ENCODE measurements around the gene CCDC89.

DNA sequence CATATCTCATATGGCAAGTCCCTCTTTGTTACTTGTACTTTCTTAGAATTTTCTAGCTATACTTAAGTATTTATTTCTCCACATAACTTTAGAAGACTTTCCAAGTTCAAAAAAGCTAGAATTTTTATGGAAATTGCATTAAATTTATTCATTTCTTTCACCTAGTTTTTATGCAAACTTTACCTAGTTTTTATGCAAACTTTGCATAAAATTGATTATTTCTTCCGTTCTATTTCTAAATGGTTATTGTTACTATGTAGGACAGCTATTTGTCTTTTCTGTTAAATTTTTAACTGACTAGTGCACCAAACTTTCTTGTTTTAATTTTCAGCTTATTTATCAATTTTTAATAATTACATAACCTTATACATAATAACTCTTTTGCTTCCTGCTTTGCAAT is 17.8 kb downstream of the CCDC89 start:
- TF ChIP-seq, protein P1, sequence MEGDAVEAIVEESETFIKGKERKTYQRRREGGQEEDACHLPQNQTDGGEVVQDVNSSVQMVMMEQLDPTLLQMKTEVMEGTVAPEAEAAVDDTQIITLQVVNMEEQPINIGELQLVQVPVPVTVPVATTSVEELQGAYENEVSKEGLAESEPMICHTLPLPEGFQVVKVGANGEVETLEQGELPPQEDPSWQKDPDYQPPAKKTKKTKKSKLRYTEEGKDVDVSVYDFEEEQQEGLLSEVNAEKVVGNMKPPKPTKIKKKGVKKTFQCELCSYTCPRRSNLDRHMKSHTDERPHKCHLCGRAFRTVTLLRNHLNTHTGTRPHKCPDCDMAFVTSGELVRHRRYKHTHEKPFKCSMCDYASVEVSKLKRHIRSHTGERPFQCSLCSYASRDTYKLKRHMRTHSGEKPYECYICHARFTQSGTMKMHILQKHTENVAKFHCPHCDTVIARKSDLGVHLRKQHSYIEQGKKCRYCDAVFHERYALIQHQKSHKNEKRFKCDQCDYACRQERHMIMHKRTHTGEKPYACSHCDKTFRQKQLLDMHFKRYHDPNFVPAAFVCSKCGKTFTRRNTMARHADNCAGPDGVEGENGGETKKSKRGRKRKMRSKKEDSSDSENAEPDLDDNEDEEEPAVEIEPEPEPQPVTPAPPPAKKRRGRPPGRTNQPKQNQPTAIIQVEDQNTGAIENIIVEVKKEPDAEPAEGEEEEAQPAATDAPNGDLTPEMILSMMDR (IDR thresholded peaks at IDR 0.05), result no peak
- TF ChIP-seq POLR2A (IDR thresholded peaks at IDR 0.05), result no peak
- no peak for TF ChIP-seq POLR2AphosphoS5 (IDR thresholded peaks at IDR 0.05)
